ENCODE data around the gene PRSS48.

GRCh38 chr4:151246742-151247141 is 30.2 kb upstream of the PRSS48 start:
- TF ChIP-seq CTCF (conservative IDR thresholded peaks at IDR 0.05; ENCODE audit: low read depth, low read length) (no peak), POLR2A (IDR thresholded peaks at IDR 0.05; ENCODE audit: low read depth, low read length) (no peak), FOS (IDR thresholded peaks at IDR 0.05; ENCODE audit: low read depth, low read length) (no peak)

All from IMR-90 (cell line).